ENCODE results near the gene CAMTA1.

The CAMTA1 gene

DNA sequence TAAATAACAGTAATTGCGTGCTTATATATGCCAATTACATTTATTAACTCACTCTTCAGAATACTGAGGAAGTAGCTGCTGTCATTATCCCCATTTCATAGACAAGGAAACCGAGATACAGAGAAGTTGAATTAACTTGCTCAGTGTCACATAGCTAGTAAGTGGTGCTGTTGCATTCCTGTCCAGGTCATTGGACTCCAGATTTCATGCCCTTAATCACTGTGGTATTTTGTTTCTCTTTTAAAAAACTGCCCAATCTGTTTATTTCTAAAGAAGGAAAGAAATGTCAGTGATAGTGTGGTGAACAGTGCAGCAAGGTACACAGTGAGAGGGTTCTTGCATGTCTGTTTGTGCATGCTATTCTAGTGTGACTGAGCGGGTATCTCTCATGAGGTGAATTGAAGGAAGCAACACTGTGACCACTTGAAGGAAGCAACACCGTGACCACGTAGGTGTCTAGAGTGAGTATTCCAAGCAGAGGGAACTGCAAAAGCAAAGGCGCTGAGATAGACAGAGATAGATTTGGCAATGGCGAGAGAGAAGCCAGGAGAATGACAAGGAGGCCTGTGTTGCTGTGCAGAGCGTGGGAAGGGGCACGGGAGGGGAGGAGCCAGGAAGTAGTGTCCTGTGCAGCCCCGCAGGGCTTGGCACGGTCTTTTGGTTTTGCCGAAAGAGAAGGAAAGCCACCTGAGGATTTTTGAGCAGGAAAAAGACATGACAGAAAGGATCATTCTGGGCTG, 95.9 kb downstream of the CAMTA1 start:
- peak; percentile 49 for DNase-seq (ENCODE audit: low read depth)
- TF ChIP-seq, protein P1, sequence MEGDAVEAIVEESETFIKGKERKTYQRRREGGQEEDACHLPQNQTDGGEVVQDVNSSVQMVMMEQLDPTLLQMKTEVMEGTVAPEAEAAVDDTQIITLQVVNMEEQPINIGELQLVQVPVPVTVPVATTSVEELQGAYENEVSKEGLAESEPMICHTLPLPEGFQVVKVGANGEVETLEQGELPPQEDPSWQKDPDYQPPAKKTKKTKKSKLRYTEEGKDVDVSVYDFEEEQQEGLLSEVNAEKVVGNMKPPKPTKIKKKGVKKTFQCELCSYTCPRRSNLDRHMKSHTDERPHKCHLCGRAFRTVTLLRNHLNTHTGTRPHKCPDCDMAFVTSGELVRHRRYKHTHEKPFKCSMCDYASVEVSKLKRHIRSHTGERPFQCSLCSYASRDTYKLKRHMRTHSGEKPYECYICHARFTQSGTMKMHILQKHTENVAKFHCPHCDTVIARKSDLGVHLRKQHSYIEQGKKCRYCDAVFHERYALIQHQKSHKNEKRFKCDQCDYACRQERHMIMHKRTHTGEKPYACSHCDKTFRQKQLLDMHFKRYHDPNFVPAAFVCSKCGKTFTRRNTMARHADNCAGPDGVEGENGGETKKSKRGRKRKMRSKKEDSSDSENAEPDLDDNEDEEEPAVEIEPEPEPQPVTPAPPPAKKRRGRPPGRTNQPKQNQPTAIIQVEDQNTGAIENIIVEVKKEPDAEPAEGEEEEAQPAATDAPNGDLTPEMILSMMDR (IDR thresholded peaks at IDR 0.05; ENCODE audit: insufficient read depth, low read depth, low read length, missing control alignments), result no peak
- no peak overlapping the region for H3K4me3 ChIP-seq (ENCODE audit: low read length)

DNA sequence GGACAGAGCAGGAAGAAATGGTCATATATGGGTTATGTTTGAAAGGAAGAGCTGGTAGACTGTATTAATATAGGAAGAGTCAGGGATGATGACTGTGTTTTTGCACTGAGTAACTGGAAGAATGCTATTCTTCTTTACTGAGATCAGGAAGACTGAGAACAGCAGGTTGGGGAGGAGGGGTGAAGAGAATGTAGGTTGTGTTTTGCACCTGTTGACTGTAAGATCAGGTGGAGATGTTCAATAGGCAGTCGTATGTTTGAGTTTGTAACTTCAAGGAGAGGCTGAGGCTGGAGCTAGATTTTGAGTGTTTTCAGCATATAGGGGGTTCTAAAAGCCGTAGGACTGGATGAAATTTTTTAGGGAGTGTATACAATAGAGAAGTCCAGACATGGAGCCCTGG, 97.2 kb downstream of the CAMTA1 start:
- DNase-seq (ENCODE audit: low read depth), result no peak
- H3K4me3 ChIP-seq (ENCODE audit: low read length), result no peak overlapping the region
- TF ChIP-seq, protein P1 (IDR thresholded peaks at IDR 0.05; ENCODE audit: insufficient read depth, low read depth, low read length, missing control alignments), result no peak

DNA sequence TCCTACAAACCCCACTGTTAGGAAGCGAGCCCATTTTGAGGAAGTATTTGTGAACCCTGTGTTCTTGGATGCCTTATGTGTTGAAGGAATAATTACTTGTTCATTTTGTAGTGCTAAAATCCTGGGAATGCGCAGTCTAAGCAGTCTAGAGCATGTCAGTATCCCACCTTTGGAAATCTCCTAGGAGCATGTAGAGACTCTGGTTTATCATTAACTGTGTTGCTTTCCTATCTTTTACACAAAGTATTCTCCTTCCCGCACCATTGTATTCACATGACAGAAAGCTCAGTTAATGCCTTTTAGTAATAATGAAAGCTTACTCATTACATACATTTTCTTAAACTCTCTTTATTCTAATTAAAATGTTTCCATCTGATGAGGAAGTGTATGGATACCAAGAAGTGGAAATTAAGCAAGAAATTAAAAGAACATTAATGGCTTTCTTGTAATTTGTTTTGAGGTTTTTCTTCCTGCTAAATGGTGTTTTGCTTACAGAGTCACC, 99.4 kb downstream of the CAMTA1 start:
- TF ChIP-seq, protein P1 (IDR thresholded peaks at IDR 0.05; ENCODE audit: insufficient read depth, low read depth, low read length, missing control alignments), result no peak
- no peak overlapping the region for H3K4me3 ChIP-seq (ENCODE audit: low read length)
- DNase-seq (ENCODE audit: low read depth), result no peak

DNA sequence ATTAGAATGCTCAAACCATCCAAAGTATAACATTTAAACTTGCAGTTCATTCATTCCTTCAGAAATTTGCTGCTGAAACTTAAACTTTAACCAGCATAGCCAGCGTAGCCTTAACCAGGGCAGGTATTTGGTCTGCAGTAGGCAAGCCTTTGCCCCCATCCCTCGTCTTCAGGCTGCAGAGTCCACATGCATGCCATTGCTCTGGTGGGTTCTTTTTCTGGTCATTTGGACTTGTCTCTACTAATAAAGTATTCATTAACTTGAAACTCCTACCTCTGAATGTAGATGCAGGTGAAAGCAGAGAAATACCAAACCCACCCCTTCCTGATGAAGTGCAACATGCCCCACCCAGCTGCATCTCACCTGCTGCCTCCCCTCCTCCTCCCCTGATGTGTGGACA, 100.2 kb downstream of the CAMTA1 start:
- H3K4me3 ChIP-seq (ENCODE audit: low read length), result no peak overlapping the region
- no peak for DNase-seq (ENCODE audit: low read depth)
- TF ChIP-seq, protein P1 (IDR thresholded peaks at IDR 0.05; ENCODE audit: insufficient read depth, low read depth, low read length, missing control alignments), result no peak

GRCh38 chr1:6886523-6886922, 101.3 kb downstream of the CAMTA1 start:
- no peak overlapping the region for H3K4me3 ChIP-seq (ENCODE audit: low read length)
- TF ChIP-seq, protein P1 (IDR thresholded peaks at IDR 0.05; ENCODE audit: insufficient read depth, low read depth, low read length, missing control alignments), result no peak
- no peak for DNase-seq (ENCODE audit: low read depth)

- no peak overlapping the region for H3K4me3 ChIP-seq (ENCODE audit: low read length)
- TF ChIP-seq, protein P1 (IDR thresholded peaks at IDR 0.05; ENCODE audit: insufficient read depth, low read depth, low read length, missing control alignments), result no peak
- DNase-seq (ENCODE audit: low read depth), result peak; percentile 23
Observed at GRCh38 chr1:6888268-6888667, 103.0 kb downstream of the CAMTA1 start.

GRCh38 chr1:6888870-6889269, 103.6 kb downstream of the CAMTA1 start:
- no peak for DNase-seq (ENCODE audit: low read depth)
- TF ChIP-seq, protein P1 (IDR thresholded peaks at IDR 0.05; ENCODE audit: insufficient read depth, low read depth, low read length, missing control alignments), result no peak

More at GRCh38 chr1:6888870-6889269, 103.6 kb downstream of the CAMTA1 start:
- H3K4me3 ChIP-seq (ENCODE audit: low read length), result no peak overlapping the region

Measured in epithelial cell of esophagus (primary cell).